Activated naive CD8-positive, alpha-beta T cell (primary cell): ENCODE measurements around the gene FRMD7.

Source experiments
- H3K27ac Mint-ChIP-seq: one replicate; pipeline ENCODE4 v1.8.0; 2021; ENCODE audit warnings: mixed read lengths
- H3K27me3 Mint-ChIP-seq: one replicate; pipeline ENCODE4 v1.8.0; 2021; ENCODE audit warnings: mixed read lengths
- H3K36me3 Mint-ChIP-seq: one replicate; pipeline ENCODE4 v1.8.0; 2021; ENCODE audit warnings: mixed read lengths
- H3K4me1 Mint-ChIP-seq: one replicate; pipeline ENCODE4 v1.8.0; 2021; ENCODE audit warnings: low read depth, mixed read lengths
- H3K4me3 Mint-ChIP-seq: one replicate; pipeline ENCODE4 v1.8.0; 2021; ENCODE audit warnings: mild to moderate bottlenecking, mixed read lengths
- H3K9me3 Mint-ChIP-seq: one replicate; pipeline ENCODE4 v1.8.0; 2021; ENCODE audit warnings: low read depth, mixed read lengths

Gene FRMD7

GRCh38 chrX:132033166-132033565 is 94.7 kb downstream of the FRMD7 start:
- H3K27ac Mint-ChIP-seq: no peak overlapping the region
- H3K4me1 Mint-ChIP-seq: peaks cover 75% of the 10 kb centered on the region
- no peaks in the 10 kb centered on the region for H3K9me3 Mint-ChIP-seq
- no peak overlapping the region for H3K4me3 Mint-ChIP-seq
- H3K27me3 Mint-ChIP-seq: no peaks in the 10 kb centered on the region
- H3K36me3 Mint-ChIP-seq: peaks cover 10% of the 10 kb centered on the region

- H3K4me1 Mint-ChIP-seq: peaks cover 77% of the 10 kb centered on the region
Observed at GRCh38 chrX:132031867-132032266, 96.0 kb downstream of the FRMD7 start.

GRCh38 chrX:132030264-132030663 is 97.6 kb downstream of the FRMD7 start:
- H3K27ac Mint-ChIP-seq: peak overlapping the region; percentile 41
- no peak overlapping the region for H3K4me3 Mint-ChIP-seq
- H3K9me3 Mint-ChIP-seq: no peaks in the 10 kb centered on the region
- H3K36me3 Mint-ChIP-seq: peaks cover 11% of the 10 kb centered on the region
- peaks cover 82% of the 10 kb centered on the region for H3K4me1 Mint-ChIP-seq
- no peaks in the 10 kb centered on the region for H3K27me3 Mint-ChIP-seq

More at GRCh38 chrX:132031867-132032266, 96.0 kb downstream of the FRMD7 start:
- Mint-ChIP-seq H3K27me3 (no peaks in the 10 kb centered on the region), H3K9me3 (no peaks in the 10 kb centered on the region), H3K4me3 (peak overlapping the region; percentile 58), H3K27ac (peak overlapping the region; percentile 46), H3K36me3 (peaks cover 11% of the 10 kb centered on the region)
